Natural killer cell treated with Interleukin-12 subunit alpha and Interleukin-12 subunit beta and Interleukin-15 and Interleukin-18, amount 100 ng/mL, for 72 hours (primary cell): Measurements from ENCODE around the gene MRS2. TPM values are rescaled to one million over a fixed set of nuclear protein-coding genes. Genes with fewer than 3 reads are reported as not detected.
"Not testable (repeated sequence)": the region's sequence is repeated elsewhere in the genome, so short reads cannot be mapped to it uniquely, and the experiment has no call there.

Source experiments
- ATAC-seq, 2 donors: fragments of 150-1000 bp; cut with Tn5 transposase in 1 of 2; sonication (Bioruptor Pico), chemical (Tn5 transposase) in 1 of 2; 2 replicates each; pipeline ENCODE4 v1.10.0; 2021
- DNase-seq: peaks from one replicate; pipeline ENCODE4 v3.0.0; 2022; ENCODE audit warnings: low spot score
- H3K27ac Mint-ChIP-seq, 2 donors: 1 replicate in 1 of 2; 2 replicates in 1 of 2; pipeline ENCODE4 v1.8.0; 2022; ENCODE audit warnings: mixed read lengths in 2 of 2, mild to moderate bottlenecking in 1 of 2, moderate library complexity in 1 of 2
- H3K27me3 Mint-ChIP-seq, 2 donors: 1 replicate in 1 of 2; 2 replicates in 1 of 2; pipeline ENCODE4 v1.8.0; 2022; ENCODE audit warnings: mixed read lengths in 2 of 2
- H3K36me3 Mint-ChIP-seq: one replicate; pipeline ENCODE4 v1.8.0; 2022; ENCODE audit warnings: mixed read lengths
- H3K4me1 Mint-ChIP-seq, 2 donors: 1 replicate in 1 of 2; 2 replicates in 1 of 2; pipeline ENCODE4 v1.8.0; 2022; ENCODE audit warnings: low read depth in 2 of 2, mixed read lengths in 2 of 2, mild to moderate bottlenecking in 1 of 2
- H3K4me3 Mint-ChIP-seq: one replicate; pipeline ENCODE4 v1.8.0; 2022; ENCODE audit warnings: mixed read lengths
- H3K9me3 Mint-ChIP-seq: 2 replicates; pipeline ENCODE4 v1.8.0; 2022; ENCODE audit warnings: mixed read lengths
- total RNA-seq, 2 donors: library from RNA; stranded (reverse); gene quantifications; one replicate each; pipeline ENCODE4 v1.2.3, GENCODE V29; 2022

The MRS2 gene
- total RNA-seq, 2 donors from 2014 or later, result 22.5 to 36.7 TPM

DNA sequence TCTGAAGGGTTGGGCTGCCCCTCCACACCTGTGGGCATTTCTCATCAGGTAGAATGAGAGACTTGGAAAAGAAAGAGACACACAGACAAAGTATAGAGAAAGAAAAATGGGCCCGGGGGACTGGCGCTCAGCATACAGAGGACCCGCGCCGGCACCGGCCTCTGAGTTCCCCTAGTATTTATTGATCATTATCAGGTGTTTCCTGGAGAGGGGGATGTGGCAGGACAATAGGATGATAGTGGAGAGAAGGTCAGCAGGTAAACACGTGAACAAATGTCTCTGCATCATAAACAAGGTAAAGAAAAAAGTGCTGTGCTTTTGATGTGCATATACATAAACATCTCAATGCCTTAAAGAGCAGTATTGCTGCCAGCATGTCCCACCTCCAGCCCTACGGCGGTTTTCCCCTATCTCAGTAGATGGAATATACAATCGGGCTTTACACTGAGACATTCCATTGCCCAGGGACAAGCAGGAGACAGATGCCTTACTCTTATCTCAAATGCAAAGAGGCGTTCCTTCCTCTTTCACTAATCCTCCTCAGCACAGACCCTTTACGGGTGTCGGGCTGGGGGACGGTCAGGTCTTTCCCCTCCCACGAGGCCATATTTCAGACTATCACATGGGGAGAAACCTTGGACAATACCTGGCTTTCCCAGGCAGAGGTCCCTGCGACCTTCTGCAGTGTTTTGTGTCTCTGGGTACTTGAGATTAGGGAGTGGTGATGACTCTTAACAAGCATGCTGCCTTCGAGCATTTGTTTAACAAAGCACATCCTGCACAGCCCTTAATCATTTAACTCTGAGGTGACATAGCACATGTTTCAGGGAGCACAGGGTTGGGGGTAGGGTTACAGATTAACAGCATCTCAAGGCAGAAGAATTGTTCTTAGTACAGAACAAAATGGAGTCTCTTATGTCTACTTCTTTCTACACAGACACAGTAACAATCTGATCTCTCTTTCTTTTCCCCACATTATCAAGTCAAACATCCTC lies 2.4 kb upstream of the MRS2 start:
- Mint-ChIP-seq H3K27me3 (peaks cover 27 to 40% of the 10 kb centered on the region in 2 donors), H3K4me1 (peaks cover 11 to 18% of the 10 kb centered on the region in 2 donors)
- H3K27ac Mint-ChIP-seq, H3K4me3 Mint-ChIP-seq, DNase-seq, H3K36me3 Mint-ChIP-seq, ATAC-seq, H3K9me3 Mint-ChIP-seq: not testable (repeated sequence)

DNA sequence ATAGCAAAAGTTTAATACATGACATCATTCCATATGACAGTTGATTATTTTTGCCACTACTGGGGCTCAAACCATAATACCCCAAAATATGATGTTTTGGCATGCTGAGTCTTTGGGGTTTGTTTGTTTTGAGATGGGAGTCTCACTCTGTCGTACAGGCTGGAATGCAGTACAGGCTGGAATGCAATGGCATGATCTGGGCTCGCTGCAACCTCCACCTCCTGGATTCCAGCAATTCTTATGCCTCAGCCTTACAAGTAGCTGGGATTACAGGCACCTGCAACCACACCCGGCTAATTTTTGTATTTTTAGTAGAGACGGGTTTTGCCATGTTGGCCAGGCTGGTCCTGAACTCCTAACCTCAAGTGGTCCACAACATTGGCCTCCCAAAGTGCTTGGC lies 1.3 kb upstream of the MRS2 start:
- H3K27me3 Mint-ChIP-seq, result peaks cover 23 to 39% of the 10 kb centered on the region in 2 donors
- peaks cover 12 to 19% of the 10 kb centered on the region in 2 donors for H3K4me1 Mint-ChIP-seq
- DNase-seq, result no peak
- H3K4me3 Mint-ChIP-seq, result no peak overlapping the region
- H3K36me3 Mint-ChIP-seq, result peaks cover 6% of the 10 kb centered on the region
- H3K27ac Mint-ChIP-seq, result no peak overlapping the region
- H3K9me3 Mint-ChIP-seq, result no peaks in the 10 kb centered on the region
- ATAC-seq, result no peak

DNA sequence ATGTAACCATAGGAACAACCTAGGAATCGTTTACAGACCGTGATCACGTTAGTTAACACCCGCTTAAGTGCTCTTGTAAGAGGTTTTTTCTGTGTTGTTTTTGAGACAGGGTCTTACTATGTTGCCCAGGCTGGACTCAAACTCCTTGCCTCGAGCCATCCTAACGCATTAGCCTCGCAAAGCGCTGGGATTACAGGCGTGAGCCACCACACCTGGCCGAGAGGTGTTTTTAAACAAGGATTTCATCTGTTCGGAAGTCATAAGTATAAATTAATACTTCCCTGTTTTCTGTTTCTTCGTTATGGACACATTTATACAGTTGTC lies 727 bp downstream of the MRS2 start:
- H3K36me3 Mint-ChIP-seq, result peaks cover 6% of the 10 kb centered on the region
- H3K27ac Mint-ChIP-seq, result peak overlapping the region; percentile 71 to 88
- ATAC-seq (no peak), DNase-seq (no peak)
- peaks cover 16 to 26% of the 10 kb centered on the region in 2 donors for H3K27me3 Mint-ChIP-seq
- H3K4me1 Mint-ChIP-seq, result peaks cover 12 to 19% of the 10 kb centered on the region in 2 donors
- no peaks in the 10 kb centered on the region for H3K9me3 Mint-ChIP-seq
- peak overlapping the region; percentile 94 for H3K4me3 Mint-ChIP-seq

DNA sequence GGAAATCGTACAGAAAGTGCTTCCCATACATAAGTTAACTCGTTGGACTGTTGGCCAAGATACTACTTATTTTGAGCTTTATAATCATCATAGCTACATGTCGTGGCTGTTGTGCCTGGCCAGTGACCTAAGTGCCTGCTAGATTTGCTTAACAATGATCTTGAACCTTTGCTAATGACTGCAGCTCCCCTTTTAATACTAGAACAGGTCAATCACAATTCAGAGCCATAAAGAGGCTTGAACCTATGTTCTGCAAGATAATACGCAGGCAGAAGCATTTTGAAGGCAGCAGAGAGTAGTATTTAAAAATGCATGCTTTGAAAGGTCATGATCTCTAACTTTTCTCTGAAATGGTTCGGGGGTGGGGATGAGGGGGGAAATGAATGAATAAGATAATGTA lies 2.5 kb downstream of the MRS2 start:
- H3K27me3 Mint-ChIP-seq, result peaks cover 4 to 9% of the 10 kb centered on the region in 2 donors
- DNase-seq, result no peak
- no peak overlapping the region for H3K4me3 Mint-ChIP-seq
- H3K4me1 Mint-ChIP-seq, result peaks cover 12 to 19% of the 10 kb centered on the region in 2 donors
- no peaks in the 10 kb centered on the region for H3K9me3 Mint-ChIP-seq
- peaks cover 6% of the 10 kb centered on the region for H3K36me3 Mint-ChIP-seq
- no peak overlapping the region for H3K27ac Mint-ChIP-seq
- no peak for ATAC-seq

DNA sequence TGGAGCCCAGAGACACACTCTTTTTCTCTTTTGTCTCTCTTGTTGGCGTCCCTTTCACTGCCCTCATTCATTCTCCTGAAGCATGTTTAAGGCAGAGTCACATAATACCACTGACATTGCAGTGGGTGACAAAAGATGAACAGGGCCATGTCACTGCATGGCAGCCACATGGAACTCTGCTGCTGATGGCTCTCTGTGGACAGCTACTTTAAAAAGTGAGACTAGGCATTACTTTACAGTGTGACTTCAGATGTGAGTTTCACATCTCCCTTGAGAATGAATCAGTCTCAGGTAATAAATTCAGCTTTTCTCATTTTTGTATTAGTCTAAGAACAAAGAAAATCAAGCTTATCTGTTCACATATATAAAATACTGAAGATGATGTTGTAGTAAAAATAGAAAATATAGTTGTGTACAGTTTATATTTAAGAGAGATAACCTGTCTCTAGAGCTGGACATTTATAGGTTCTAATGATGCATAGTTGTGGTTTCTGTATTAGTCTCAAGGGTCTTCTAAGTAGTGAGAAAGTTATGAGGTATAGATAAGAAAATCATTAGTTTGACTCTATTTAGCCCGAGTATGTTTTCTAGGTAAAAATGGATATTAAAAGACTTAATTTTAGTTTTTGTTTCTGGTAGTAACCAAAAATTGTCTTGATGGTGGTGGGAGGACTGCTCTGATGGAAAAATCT lies 6.1 kb downstream of the MRS2 start:
- H3K27me3 Mint-ChIP-seq, result no peaks in the 10 kb centered on the region
- DNase-seq (no peak), ATAC-seq (no peak)
- H3K4me3 Mint-ChIP-seq, result no peak overlapping the region
- no peaks in the 10 kb centered on the region for H3K9me3 Mint-ChIP-seq
- H3K36me3 Mint-ChIP-seq, result no peaks in the 10 kb centered on the region
- H3K27ac Mint-ChIP-seq, result no peak overlapping the region
- peaks cover 5 to 13% of the 10 kb centered on the region in 2 donors for H3K4me1 Mint-ChIP-seq

DNA sequence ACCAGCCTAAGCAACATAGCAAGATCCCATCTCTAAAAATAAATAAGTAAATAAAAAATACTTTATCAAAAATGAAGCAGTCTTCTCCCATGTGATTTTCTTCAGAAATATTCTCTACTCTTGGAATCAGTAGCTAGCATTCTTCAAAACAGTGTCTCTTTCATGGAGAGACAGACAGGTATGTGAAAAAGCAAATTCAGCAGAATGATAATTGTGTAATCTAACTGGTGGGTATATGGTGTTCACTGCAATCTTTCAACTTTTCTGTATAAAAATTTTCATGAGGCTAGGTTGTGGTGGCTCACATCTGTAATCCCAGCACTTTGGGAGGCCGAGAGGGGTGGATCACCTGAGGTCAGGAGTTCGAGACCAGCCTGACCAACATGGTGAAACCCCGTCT lies 7.9 kb downstream of the MRS2 start:
- no peaks in the 10 kb centered on the region for H3K36me3 Mint-ChIP-seq
- no peak overlapping the region for H3K4me3 Mint-ChIP-seq
- DNase-seq (no peak), ATAC-seq (no peak)
- H3K9me3 Mint-ChIP-seq, result no peaks in the 10 kb centered on the region
- H3K4me1 Mint-ChIP-seq, result no peaks in the 10 kb centered on the region
- no peaks in the 10 kb centered on the region for H3K27me3 Mint-ChIP-seq
- no peak overlapping the region for H3K27ac Mint-ChIP-seq

DNA sequence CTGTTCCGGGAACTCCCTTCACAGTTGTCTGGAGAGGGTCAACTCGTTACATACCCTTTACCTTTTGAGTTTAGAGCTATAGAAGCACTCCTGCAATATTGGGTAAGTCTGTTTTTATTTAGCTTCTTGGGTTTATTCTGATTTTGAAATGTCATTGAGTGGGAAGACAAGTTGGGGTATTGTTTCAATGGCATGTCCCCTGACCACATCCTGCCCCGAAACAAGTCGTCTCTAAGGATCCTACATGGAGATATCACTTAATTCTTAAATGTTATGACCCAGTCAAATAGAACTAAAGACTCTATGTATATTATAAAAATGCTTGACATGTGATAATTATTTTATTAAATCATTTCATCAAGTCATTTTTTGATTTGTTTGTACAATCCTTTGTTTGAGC lies 9.6 kb downstream of the MRS2 start:
- Mint-ChIP-seq H3K4me1 (no peaks in the 10 kb centered on the region), H3K36me3 (no peaks in the 10 kb centered on the region), H3K27me3 (no peaks in the 10 kb centered on the region), H3K27ac (no peak overlapping the region), H3K4me3 (no peak overlapping the region), H3K9me3 (no peaks in the 10 kb centered on the region)
- DNase-seq, result no peak
- no peak for ATAC-seq

DNA sequence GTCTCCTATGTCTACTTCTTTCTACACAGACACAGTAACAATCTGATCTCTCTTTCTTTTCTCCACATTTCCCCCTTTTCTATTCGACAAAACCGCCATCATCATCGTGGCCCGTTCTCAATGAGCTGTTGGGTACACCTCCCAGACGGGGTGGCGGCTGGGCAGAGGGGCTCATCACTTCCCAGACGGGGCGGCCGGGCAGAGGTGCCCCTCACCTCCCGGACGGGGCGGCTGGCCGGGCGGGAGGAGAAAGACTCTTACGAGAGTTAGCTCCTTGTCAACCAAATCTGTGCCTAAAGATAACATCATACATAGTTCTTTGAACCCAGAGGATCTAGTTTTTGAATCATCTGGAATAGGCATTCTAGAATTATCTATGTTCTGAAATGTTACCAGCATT lies 11.8 kb downstream of the MRS2 start:
- not testable (repeated sequence) for H3K4me3 Mint-ChIP-seq, DNase-seq, H3K27me3 Mint-ChIP-seq, H3K27ac Mint-ChIP-seq, H3K9me3 Mint-ChIP-seq, H3K4me1 Mint-ChIP-seq, ATAC-seq, H3K36me3 Mint-ChIP-seq

DNA sequence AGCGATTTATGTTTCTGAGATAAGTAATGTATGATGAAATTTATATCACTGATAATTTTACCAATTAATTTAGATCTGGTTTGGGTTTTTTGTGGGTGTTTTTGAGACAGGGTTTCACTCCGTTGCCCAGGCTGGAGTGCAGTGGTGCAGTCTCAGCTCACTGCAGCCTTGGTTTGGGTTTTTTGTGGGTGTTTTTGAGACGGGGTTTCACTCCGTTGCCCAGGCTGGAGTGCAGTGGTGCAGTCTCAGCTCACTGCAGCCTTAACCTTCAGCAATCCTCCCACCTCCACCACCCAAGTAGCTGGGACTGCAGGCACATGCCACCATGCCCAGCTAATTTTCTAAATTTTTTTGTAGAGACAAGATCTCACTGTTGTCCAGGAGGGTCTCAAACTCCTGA lies 13.0 kb downstream of the MRS2 start:
- DNase-seq, result no peak
- H3K27me3 Mint-ChIP-seq, result no peaks in the 10 kb centered on the region
- H3K36me3 Mint-ChIP-seq, result peaks cover 11% of the 10 kb centered on the region
- H3K4me1 Mint-ChIP-seq, result no peaks in the 10 kb centered on the region
- no peaks in the 10 kb centered on the region for H3K9me3 Mint-ChIP-seq
- no peak for ATAC-seq
- H3K27ac Mint-ChIP-seq, result no peak overlapping the region
- no peak overlapping the region for H3K4me3 Mint-ChIP-seq

DNA sequence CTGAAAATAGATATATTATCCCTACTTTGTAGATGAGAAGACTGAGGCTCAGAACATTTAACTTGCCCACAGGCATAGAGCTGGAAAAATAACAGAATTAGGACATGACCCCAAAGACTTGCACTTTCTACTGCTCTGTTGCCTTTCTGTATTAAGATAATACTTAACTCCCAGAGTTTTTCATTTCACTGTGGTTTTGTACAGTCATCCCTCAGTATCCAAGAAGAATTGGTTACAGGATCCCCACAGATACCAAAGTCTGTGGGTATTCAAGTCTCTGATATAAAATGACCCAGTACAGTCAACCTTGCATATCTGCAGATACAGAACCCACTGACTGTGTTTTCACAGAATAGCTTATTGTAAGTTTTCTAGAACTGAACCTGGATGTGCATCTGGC lies 16.8 kb downstream of the MRS2 start:
- no peak overlapping the region for H3K4me3 Mint-ChIP-seq

DNA sequence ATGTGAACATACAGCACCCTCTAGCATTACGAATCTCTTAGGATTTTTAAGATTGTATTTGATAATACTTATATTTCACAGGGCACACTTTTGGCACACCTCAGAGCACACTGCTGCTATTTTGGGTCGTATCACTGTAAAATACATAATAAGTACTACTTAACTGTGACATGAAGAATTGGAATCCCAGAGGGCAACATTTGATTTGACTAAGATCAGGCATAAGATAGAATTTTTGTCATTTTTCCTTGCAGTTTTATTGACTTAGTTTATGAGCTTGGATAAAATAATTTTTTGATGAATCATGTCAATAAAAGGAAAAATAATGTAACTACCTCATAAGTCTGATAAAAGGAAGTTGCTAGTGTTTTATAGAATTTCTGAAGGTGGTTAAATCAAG lies 22.4 kb downstream of the MRS2 start:
- no peaks in the 10 kb centered on the region for H3K4me1 Mint-ChIP-seq
- no peaks in the 10 kb centered on the region for H3K9me3 Mint-ChIP-seq
- H3K27ac Mint-ChIP-seq, result no peak overlapping the region
- no peak for DNase-seq
- peaks cover 18% of the 10 kb centered on the region for H3K36me3 Mint-ChIP-seq
- H3K4me3 Mint-ChIP-seq, result no peak overlapping the region
- no peak for ATAC-seq
- no peaks in the 10 kb centered on the region for H3K27me3 Mint-ChIP-seq

More for the DNA sequence above, 16.8 kb downstream of the MRS2 start:
- Mint-ChIP-seq H3K27ac (no peak overlapping the region), H3K36me3 (peaks cover 20% of the 10 kb centered on the region), H3K4me1 (no peaks in the 10 kb centered on the region), H3K9me3 (no peaks in the 10 kb centered on the region), H3K27me3 (no peaks in the 10 kb centered on the region)
- no peak for DNase-seq
- ATAC-seq, result no peak

DNA sequence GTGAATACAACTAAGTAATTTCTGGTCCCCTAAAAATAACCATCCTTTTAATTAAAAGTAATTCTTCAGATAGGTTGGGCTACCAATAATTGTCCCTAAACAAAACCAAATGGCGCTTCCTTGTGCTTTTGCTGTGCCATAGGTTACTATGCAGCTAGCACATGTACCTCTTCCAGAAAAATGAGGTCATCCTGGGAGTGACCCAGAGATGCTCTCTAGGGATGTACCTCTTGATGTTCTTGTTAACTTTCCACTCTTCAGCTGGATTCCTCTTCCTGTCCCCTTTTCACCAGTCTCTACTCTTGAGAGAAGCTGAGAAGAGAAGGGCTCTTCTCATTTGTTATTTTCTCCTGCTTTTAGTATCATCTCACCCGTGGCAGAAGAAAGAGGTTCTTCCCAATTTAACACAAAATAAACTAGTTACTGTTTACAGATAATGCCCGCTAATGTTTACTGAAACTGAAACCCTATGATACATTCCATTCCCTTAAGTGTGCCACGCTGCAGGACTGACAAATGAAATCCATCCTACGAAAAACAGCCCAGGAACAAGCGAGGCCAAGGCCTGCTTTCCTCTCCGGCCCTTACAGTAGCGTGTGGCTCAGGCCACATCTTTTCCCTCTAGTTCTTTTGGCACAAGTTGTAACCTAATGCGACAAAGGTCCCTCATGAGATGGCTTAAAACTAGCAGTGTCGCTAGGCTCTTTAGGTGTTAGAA lies 24.2 kb downstream of the MRS2 start:
- no peaks in the 10 kb centered on the region for H3K9me3 Mint-ChIP-seq
- peaks cover 10% of the 10 kb centered on the region for H3K36me3 Mint-ChIP-seq
- ATAC-seq, result no peak
- no peak overlapping the region for H3K4me3 Mint-ChIP-seq
- no peak for DNase-seq
- H3K27me3 Mint-ChIP-seq, result no peaks in the 10 kb centered on the region
- no peak overlapping the region for H3K27ac Mint-ChIP-seq
- H3K4me1 Mint-ChIP-seq, result no peaks in the 10 kb centered on the region

DNA sequence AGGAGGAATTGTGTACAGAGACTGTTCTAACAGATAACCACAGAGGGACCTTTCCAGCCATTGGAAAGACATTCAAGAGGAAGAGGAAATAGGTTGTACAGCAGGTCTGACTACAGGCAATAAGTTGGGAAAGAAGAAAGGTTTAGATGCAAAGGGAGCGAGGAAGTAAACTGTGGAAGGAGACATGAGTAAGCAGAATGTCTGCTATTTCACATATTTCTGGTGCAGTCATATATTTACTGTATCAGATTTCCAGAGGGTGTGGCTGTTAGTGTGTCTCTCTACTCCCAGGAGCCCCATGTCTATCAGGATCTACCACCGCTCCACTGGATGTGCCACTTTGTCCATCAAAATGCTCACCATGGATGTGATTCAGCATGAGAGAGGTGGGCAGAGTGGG lies 25.9 kb downstream of the MRS2 start:
- no peaks in the 10 kb centered on the region for H3K9me3 Mint-ChIP-seq

DNA sequence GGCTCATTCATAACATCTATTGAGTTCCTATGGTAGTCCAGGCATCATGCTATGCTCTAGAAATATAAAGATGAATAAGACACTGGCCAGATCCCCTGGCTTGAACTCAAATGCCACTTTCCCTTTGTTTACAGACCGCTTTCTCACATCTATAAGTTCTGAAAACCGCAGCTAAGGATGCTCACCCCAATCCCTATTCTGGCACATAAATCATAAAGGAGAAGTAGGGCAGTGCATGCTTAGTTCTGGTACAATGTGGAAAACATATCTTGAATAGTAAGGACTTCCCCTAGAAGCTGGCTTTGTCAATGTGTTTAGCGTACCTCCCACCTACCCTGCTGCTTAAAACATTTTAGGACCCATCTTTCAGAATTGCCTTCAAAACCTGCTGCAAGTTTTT lies 26.4 kb downstream of the MRS2 start:
- Mint-ChIP-seq H3K27ac (no peak overlapping the region), H3K4me3 (no peak overlapping the region), H3K27me3 (no peaks in the 10 kb centered on the region), H3K9me3 (no peaks in the 10 kb centered on the region), H3K36me3 (peaks cover 5% of the 10 kb centered on the region), H3K4me1 (no peaks in the 10 kb centered on the region)
- ATAC-seq (no peak), DNase-seq (no peak)

More for the DNA sequence above, 25.9 kb downstream of the MRS2 start:
- DNase-seq (no peak), ATAC-seq (no peak)
- Mint-ChIP-seq H3K27ac (no peak overlapping the region), H3K4me3 (no peak overlapping the region), H3K4me1 (no peaks in the 10 kb centered on the region), H3K36me3 (peaks cover 5% of the 10 kb centered on the region), H3K27me3 (no peaks in the 10 kb centered on the region)
